BJ (cell line): ENCODE results near the gene LRP1B. TPM values are rescaled to one million over a fixed set of nuclear protein-coding genes. Genes with fewer than 3 reads are reported as not detected.

Experiments
- CTCF ChIA-PET: fragments of 350-600 bp; formaldehyde crosslinking; extraction: SDS; loops from one replicate; lab custom pipeline; 2021; ENCODE audit warnings: antibody characterized with exemption, inconsistent platforms; lab: Yijun Ruan, JAX
- POLR2A ChIA-PET: fragments of 300-600 bp; sonication (Branson Sonifier 250); formaldehyde crosslinking; extraction: SDS; loops from one replicate; lab custom pipeline; 2021; ENCODE audit warnings: antibody characterized with exemption; lab: Charles Lee
- DNase-seq: peaks from one replicate; pipeline ENCODE4 v3.0.0-alpha.2; 2011; ENCODE audit warnings: low read depth
- H3K27me3 ChIP-seq: 2 replicates; pipeline ENCODE4 v1.6.0; 2011; ENCODE audit warnings: low read length; ENCODE audit not compliant: control insufficient read depth, insufficient read depth
- H3K36me3 ChIP-seq: 2 replicates; pipeline ENCODE4 v1.5.1; 2011; ENCODE audit warnings: low read length; ENCODE audit not compliant: control insufficient read depth, insufficient read depth
- H3K4me3 ChIP-seq: 2 replicates; pipeline ENCODE4 v1.5.1; 2011; ENCODE audit warnings: low read depth, mild to moderate bottlenecking, control low read depth, low read length
- polyA plus RNA-seq: library from polyadenylated mRNA; depleted of rRNA; stranded (reverse); fragments of >200 nt; gene quantifications from 2 replicates; pipeline ENCODE4 v1.2.3, GENCODE V29; 2011
- TF ChIP-seq, protein P1 (sequence below): IDR thresholded peaks from 2 replicates; pipeline ENCODE4 v1.5.1; 2011; ENCODE audit warnings: low read depth, mild to moderate bottlenecking, control low read depth, inconsistent platforms, low read length, moderate library complexity; ENCODE audit not compliant: insufficient read depth

The LRP1B gene
- polyA plus RNA-seq, 1 experiment: 0.04 TPM

DNA sequence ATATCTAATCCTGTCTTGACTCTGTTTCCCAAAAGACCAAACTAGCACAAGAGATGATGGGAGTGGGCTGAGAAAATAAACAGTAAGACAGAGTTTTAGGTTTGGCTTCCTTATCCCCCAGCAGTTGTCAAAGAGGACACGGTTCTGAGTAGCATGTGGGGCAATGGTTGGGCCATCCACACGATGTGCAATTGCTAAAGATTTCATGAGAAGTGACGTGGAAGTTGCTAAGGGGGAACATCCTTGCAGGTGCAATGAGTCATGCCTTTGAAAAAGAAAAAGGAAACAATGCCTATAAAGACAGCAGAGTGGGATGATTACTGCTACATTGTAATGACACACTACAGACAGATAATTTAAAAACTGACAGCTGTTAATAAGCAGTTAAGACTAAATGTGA is 1395.8 kb downstream of the LRP1B start:
- DNase-seq: no peak
- H3K27me3 ChIP-seq: no peaks in the 10 kb centered on the region
- CTCF ChIA-PET: no interaction called here
- POLR2A ChIA-PET: no interaction called here
- TF ChIP-seq, protein P1, sequence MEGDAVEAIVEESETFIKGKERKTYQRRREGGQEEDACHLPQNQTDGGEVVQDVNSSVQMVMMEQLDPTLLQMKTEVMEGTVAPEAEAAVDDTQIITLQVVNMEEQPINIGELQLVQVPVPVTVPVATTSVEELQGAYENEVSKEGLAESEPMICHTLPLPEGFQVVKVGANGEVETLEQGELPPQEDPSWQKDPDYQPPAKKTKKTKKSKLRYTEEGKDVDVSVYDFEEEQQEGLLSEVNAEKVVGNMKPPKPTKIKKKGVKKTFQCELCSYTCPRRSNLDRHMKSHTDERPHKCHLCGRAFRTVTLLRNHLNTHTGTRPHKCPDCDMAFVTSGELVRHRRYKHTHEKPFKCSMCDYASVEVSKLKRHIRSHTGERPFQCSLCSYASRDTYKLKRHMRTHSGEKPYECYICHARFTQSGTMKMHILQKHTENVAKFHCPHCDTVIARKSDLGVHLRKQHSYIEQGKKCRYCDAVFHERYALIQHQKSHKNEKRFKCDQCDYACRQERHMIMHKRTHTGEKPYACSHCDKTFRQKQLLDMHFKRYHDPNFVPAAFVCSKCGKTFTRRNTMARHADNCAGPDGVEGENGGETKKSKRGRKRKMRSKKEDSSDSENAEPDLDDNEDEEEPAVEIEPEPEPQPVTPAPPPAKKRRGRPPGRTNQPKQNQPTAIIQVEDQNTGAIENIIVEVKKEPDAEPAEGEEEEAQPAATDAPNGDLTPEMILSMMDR: no peak
- H3K4me3 ChIP-seq: no peak overlapping the region
- H3K36me3 ChIP-seq: no peaks in the 10 kb centered on the region

DNA sequence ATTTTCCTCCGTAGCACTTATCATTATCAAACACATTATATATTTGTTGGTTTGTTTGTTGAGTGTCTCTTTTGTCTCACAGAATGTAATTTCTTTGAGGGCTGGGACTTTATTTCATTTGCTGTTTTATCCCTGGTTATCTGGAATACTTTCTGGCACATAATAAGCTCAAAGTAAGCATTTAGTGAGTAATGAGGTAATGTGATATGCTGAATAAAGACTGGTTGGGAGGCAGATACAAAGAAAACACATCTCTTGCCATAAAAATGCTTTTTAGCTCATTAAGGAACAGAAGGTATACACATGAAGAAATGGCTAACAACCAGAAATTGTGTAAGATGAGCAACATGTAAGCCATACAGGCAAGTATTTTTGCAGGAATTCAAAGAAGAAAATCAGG is 1411.8 kb downstream of the LRP1B start:
- no peak for DNase-seq
- TF ChIP-seq, protein P1: no peak
- Histone ChIP-seq H3K36me3 (no peaks in the 10 kb centered on the region), H3K4me3 (no peak overlapping the region), H3K27me3 (no peaks in the 10 kb centered on the region)
- ChIA-PET POLR2A (no interaction called here), CTCF (no interaction called here)

DNA sequence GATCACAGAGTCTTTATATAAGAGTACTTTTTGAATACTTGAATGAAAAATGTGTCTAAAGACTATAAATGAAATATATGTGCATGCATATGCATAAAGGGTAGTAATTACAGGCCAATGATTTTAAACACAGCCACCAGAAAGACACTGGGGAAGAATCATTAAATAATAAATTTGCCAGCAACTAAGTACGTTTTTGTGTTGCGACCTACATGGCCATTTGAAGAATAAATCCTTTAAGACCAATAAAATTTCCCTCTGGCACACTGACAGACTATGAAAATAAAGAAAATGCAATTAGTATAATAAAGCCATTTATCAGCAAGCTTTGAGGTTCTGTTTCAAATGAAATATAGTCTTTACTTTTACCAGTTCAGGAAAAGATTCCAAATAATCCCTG is 1413.3 kb downstream of the LRP1B start:
- DNase-seq: no peak
- Histone ChIP-seq H3K4me3 (no peak overlapping the region), H3K36me3 (no peaks in the 10 kb centered on the region), H3K27me3 (no peaks in the 10 kb centered on the region)
- TF ChIP-seq, protein P1: no peak
- ChIA-PET CTCF (no interaction called here), POLR2A (no interaction called here)

DNA sequence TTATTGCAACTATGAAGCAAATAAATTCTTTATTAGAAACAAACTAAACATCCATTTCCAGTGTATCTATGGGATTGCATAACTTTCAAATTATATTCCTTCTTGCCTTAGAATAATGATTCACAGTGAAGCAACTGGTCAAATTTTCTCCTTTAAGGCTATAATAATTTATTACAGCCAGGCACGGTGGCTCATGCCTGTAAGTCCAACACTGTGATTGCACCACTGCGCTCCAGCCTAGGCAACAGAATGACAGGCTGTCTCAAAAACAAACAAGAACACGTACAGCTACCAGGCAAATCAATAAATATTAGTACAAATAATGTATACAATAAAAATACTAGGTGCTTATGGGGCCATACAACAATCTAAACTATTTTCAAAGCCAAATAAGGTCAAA is 1416.2 kb downstream of the LRP1B start:
- DNase-seq: no peak
- H3K4me3 ChIP-seq: no peak overlapping the region
- no peaks in the 10 kb centered on the region for H3K36me3 ChIP-seq
- H3K27me3 ChIP-seq: no peaks in the 10 kb centered on the region
- POLR2A ChIA-PET: no interaction called here
- CTCF ChIA-PET: interaction anchor here (0.7 kb wide), 1 partner anchor 110 kb away, joined by 3 read pairs; no protein-coding TSS in a partner anchor
- TF ChIP-seq, protein P1: no peak

DNA sequence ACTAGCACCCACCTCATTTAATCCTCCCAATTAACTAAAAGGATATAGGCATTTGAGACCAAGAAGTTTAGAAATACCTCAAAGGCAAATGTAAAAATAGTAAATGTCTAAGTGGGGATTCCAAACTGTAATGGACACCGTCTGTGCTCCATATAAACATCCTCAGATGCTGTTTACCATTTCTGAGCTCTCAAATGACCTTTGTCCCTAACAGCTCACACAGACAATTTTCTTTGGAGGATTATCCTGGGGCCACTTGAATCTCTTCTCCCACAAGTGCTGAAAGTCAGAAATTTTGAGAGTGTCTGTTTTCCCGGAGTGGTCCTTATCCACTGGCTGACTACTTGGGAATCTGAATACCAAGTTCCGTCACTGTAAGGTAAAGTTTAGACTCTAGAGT is 1418.9 kb downstream of the LRP1B start:
- TF ChIP-seq, protein P1: no peak
- H3K36me3 ChIP-seq: no peaks in the 10 kb centered on the region
- CTCF ChIA-PET: interaction anchor here (0.6 to 1.0 kb wide), 2 partner anchors 21 to 128 kb away, joined by 3 to 7 read pairs; no protein-coding TSS in a partner anchor
- DNase-seq: no peak
- no peaks in the 10 kb centered on the region for H3K27me3 ChIP-seq
- H3K4me3 ChIP-seq: no peak overlapping the region
- POLR2A ChIA-PET: no interaction called here
